GM19372 (cell line): ENCODE results near the gene MCMBP.
"Not testable (repeated sequence)": the region's sequence is repeated elsewhere in the genome, so short reads cannot be mapped to it uniquely, and the experiment has no call there.

Source experiments
- ATAC-seq: cut with Tn5 transposase; IDR thresholded peaks from one replicate; pipeline ENCODE4 v1.9.1; 2021; ENCODE audit warnings: mild to moderate bottlenecking, low read depth, moderate library complexity; ENCODE audit not compliant: unreplicated experiment

Gene MCMBP

DNA sequence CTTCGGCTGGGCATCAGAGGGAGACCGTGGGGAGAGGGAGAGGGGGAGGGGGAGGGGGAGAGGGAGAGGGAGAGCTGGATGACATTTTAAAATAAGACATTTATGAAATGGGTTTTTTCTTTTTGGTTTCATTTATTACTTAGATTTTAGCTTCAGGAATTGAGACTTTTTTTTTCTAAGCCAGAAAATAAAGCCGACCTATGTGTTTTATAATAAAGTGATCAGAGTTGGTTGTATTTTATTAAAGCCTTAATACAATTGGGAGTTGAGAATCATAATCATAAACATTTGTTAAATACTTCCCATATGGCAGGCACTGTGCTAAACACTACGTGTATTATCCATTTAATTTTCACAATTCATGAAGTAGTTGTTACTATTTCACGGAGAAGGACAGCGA, 76.6 kb downstream of the MCMBP start:
- no peak for ATAC-seq

DNA sequence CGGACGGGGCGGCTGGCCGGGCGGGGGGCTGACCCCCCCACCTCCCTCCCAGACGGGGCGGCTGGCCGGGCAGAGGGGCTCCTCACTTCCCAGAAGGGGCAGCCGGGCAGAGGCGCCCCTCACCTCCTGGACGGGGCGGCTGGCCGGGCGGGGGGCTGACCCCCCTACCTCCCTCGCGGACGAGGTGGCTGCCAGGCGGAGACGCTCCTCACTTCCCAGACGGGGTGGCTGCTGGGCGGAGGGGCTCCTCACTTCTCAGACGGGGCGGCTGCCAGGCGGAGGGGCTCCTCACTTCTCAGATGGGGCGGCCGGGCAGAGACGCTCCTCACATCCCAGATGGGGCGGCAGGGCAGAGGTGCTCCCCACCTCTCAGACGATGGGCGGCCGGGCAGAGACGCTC, 77.5 kb downstream of the MCMBP start:
- ATAC-seq, result not testable (repeated sequence)

DNA sequence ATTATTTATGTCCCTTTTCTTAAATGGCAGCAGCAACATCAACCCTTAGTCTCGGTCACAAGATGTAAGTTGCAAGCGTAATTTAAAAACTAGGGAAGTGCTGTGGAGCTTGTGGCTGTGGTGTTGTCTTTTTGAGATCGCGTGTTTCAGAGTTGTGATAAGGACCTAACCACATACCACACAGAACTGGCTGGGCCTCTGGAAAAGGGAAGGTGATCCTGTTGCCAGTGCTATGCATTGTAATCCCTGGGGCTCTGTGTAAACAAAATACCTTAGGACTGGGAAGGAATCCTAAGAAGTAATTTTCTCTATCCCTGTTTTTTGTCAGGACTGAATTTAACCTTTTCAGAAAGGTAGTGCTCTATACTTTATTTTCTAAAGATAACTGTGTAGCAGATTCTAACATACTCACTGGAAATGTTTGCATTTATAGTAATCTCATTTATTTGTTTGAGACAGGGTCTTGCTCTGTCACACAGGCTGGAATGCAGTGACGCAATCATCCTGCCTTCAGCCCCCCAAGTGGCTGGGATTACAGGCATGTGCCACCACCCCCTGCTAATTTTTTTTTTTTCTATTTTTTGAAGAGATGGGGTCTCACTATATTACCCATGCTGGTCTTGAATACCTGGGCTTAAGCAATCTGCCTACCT, 86.4 kb downstream of the MCMBP start:
- ATAC-seq, result no peak

DNA sequence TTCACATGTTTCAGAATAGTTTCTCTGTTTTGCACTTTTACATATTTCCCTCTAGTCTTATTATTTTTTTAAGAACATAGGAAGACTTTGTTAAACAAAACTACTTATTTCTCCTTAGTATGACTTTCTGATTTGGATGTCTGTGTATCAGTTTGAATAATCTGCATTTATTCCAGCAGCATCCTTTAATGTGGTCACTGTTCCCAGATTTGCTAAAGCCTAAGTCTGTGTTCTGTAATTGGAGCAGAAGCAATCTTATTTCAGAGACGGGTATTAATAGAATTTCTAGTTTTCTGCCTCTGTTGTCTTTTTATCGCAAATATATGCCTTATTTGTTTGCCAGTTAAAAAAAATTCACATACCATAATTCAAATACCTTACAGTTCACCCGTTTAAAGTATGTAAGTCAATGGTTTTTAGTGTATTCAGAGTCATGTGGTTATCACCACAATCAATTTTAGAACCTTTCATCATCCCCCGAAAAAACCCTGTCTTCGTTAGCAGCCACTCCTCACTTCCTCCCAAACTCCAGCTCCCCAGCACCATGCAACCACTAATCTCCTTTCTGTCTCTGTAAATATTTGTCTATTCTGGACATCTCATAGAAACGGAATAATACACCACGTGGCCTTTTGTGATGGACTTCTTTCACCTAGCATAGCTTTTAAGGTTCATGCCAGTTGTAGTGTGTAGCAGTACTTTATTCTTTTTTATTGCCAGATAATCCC, 88.1 kb downstream of the MCMBP start:
- ATAC-seq, result no peak

DNA sequence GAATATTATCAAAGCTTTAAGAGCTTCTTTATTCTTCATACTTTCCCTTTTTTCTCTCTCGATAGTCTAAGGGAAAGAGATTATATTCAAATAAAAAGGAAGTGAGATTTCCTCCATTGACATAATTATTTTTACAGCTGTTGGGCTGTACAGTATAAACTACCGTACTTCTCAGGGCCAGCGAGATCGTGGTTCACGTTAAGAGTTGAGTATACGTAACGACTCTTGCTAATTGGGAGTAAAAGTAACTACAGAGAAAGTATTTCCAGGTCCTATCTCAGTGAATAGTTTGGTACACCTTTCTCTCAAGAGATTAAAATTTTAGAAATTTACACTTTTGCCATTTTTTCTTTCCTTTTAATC, 89.0 kb downstream of the MCMBP start:
- no peak for ATAC-seq

DNA sequence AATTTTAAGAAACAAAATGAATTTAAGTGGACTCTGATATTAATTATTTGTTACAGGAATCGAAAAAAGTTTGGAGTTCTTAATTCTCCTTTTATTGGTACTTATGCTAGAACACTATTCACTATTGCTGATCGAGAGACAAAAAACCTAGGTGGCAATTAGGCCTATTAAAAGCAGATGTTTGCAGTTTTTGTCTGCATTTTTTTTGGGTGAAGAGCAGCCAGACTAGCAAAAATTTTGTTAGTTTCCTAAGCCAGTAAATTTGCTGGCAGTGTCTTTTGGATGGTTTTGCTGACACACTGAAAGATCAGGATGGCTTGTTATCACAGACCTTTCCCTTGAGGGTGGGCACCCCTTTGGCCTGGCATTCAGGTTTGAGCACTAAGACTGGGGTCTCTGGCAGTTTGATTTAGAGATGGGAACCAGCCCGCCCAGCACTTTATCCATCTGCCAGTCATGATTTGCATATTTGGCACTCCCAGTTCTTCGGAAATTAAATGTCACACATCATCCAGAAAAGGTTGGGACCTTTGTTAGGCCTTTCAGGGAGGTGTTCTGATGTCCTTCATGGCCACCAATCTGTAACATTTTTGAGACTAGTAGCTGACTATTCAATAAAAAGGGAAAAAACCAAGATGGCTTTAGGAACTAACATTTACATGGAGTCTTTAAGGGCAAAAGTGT, 89.5 kb downstream of the MCMBP start:
- ATAC-seq, result no peak

DNA sequence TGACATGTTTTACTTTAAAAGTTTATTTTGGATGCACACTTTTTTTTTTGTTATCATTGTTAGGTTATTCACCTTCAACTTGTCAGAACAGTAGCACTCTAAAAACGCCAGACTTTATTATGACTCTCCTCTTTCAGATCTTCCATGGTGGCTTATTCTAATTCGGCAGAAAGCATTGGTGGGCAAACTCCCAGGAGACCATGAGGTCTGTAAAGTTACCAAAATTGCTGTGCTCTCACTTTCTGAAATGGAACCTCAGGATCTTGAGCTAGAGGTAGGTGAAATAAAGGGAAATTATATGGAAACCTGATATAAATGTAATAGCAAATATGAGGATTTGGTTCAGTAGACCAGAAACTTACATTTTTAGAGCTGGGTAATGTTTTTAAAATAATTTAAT, 91.1 kb downstream of the MCMBP start:
- ATAC-seq, result no peak

DNA sequence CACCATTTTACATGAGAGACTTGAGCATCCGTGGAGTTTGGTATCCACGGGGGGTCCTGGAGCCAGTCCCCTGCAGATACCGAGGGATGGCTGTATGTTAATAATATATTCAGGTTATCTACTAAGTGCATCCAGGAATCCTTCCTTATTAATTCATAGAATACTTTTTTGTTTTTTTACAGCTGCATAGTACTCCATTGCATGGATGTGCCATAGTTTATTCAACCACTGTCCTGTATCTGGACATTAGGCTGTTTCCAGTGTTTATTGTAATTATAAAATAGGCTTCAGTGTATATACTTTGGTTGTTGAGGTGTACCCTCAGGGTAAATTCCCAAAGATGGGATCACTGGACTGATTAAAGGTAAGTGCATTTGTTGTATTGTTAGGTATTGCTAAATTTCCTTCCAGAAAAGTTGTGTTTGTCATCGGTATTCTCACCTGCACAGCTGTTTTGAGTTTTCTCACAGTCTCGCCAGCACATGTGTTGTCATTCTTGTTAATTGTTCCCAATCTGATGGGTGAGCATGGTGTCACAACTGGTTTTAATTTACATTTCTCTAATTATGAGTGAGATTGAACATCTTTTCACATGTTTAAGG, 91.7 kb downstream of the MCMBP start:
- no peak for ATAC-seq
